ENCODE measurements around the gene LDHD. TPM values are rescaled to one million over a fixed set of nuclear protein-coding genes. Genes with fewer than 3 reads are reported as not detected.

The LDHD gene
- total and polyA plus RNA-seq, 12 donors = 2.4 to 46.0 (median 19.6) TPM

DNA sequence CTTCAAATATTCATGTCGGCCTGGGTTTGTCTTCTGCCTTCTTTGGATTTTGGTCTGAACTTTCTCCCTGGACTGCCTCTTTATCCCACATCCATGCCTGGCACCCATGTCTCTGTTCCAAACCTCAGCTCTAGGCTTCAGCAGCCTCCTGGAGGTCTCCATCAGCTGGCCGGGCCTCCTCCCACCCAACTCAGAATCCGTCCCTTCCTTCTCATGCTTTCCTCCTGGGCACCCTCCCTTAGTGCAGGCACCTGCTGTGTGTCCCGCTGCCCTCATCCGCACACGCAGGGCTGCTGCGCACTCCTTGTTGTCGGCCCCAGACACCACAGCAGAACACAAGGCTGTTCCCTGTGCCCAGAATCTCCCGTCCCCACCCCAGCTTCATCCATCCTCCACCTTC is 14.0 kb downstream of the LDHD start:
- intact Hi-C loops (cut with DNase I) = loop anchor here in 1 of 2 donors (10.0 kb wide), 1 partner anchor 48 kb away; no protein-coding TSS in a partner anchor
- DNase-seq = no peak
- Histone ChIP-seq H3K27me3 (no peaks in the 10 kb centered on the region), H3K4me1 (replicated peaks in 1 of 2) (peaks cover 7 to 56% of the 10 kb centered on the region in 2 donors), H3K36me3 (replicated peaks in 1 of 2) (no peaks in the 10 kb centered on the region), H3K9me3 (replicated peaks in 1 of 3) (no peaks in the 10 kb centered on the region), H3K4me3 (no peak overlapping the region), H3K27ac (no peak overlapping the region)
- no peak for TF ChIP-seq POLR2A (IDR thresholded peaks at IDR 0.05)
- TF ChIP-seq, protein P1, sequence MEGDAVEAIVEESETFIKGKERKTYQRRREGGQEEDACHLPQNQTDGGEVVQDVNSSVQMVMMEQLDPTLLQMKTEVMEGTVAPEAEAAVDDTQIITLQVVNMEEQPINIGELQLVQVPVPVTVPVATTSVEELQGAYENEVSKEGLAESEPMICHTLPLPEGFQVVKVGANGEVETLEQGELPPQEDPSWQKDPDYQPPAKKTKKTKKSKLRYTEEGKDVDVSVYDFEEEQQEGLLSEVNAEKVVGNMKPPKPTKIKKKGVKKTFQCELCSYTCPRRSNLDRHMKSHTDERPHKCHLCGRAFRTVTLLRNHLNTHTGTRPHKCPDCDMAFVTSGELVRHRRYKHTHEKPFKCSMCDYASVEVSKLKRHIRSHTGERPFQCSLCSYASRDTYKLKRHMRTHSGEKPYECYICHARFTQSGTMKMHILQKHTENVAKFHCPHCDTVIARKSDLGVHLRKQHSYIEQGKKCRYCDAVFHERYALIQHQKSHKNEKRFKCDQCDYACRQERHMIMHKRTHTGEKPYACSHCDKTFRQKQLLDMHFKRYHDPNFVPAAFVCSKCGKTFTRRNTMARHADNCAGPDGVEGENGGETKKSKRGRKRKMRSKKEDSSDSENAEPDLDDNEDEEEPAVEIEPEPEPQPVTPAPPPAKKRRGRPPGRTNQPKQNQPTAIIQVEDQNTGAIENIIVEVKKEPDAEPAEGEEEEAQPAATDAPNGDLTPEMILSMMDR (IDR thresholded peaks at IDR 0.05) = no peak
- WGBS, 4 donors = 95 to 97% (median 97%) methylated on average over 9 of the region's 9 CpGs

DNA sequence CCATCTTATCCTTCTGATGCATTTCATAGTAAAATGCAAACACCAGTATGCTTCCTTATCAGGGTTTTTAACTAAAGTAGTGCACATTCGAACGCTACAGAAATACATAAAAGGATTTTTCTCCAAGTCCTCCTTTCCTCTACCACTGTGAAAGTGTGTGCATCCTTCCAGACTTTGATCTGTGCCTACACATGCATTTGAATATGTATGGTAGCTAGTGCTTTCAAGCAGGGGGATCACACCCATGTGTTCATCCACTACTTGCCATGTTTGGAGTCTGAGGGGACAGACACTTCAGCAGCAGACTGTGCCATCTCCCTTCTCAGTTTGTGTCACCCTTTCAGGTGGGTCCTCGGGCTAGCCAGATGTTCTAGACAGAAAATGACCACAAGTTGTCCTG is 14.9 kb downstream of the LDHD start:
- TF ChIP-seq, protein P1 (IDR thresholded peaks at IDR 0.05) = no peak
- no peak for TF ChIP-seq POLR2A (IDR thresholded peaks at IDR 0.05)
- no peak for DNase-seq
- intact Hi-C loops (cut with DNase I) = loop anchor here in 1 of 2 donors (10.0 kb wide), 1 partner anchor 47 kb away; no protein-coding TSS in a partner anchor
- Histone ChIP-seq H3K9me3 (replicated peaks in 1 of 3) (no peaks in the 10 kb centered on the region), H3K4me1 (replicated peaks in 1 of 2) (peaks cover 7 to 52% of the 10 kb centered on the region in 2 donors), H3K4me3 (no peak overlapping the region), H3K27me3 (no peaks in the 10 kb centered on the region), H3K36me3 (replicated peaks in 1 of 2) (no peaks in the 10 kb centered on the region), H3K27ac (no peak overlapping the region)
- WGBS, 4 donors = 89 to 97% (median 96%) methylated on average over 3 of the region's 3 CpGs

DNA sequence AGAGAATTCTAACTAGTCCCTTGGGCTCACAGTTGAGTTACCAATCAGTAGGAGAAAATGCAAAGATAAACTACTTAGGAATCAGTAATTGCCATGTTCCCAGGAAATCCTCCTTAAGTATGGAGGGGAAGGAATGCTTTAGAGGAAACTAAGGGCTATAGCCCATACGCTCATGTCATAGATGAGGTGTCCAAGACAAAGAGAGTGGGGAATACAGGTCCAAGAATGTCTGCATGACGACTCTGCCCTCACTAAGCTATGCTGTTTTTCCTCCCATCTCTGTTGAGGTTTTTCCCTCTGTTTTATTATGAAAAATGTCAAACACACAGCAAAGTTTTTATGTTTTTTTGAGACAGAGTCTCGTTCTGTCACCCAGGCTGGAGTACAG is 16.0 kb downstream of the LDHD start:
- Histone ChIP-seq H3K9me3 (replicated peaks in 1 of 3) (no peaks in the 10 kb centered on the region), H3K4me1 (replicated peaks in 1 of 2) (peaks cover 7 to 42% of the 10 kb centered on the region in 2 donors), H3K4me3 (no peak overlapping the region), H3K27me3 (no peaks in the 10 kb centered on the region), H3K27ac (no peak overlapping the region), H3K36me3 (replicated peaks in 1 of 2) (no peaks in the 10 kb centered on the region)
- WGBS, 4 donors = 90 to 100% (median 95%) methylated on average over 3 of the region's 3 CpGs
- DNase-seq = no peak
- intact Hi-C loops (cut with DNase I) = loop anchor here in 1 of 2 donors (10.0 kb wide), 1 partner anchor 46 kb away; no protein-coding TSS in a partner anchor
- TF ChIP-seq, protein P1 (IDR thresholded peaks at IDR 0.05) = no peak
- no peak for TF ChIP-seq POLR2A (IDR thresholded peaks at IDR 0.05)

DNA sequence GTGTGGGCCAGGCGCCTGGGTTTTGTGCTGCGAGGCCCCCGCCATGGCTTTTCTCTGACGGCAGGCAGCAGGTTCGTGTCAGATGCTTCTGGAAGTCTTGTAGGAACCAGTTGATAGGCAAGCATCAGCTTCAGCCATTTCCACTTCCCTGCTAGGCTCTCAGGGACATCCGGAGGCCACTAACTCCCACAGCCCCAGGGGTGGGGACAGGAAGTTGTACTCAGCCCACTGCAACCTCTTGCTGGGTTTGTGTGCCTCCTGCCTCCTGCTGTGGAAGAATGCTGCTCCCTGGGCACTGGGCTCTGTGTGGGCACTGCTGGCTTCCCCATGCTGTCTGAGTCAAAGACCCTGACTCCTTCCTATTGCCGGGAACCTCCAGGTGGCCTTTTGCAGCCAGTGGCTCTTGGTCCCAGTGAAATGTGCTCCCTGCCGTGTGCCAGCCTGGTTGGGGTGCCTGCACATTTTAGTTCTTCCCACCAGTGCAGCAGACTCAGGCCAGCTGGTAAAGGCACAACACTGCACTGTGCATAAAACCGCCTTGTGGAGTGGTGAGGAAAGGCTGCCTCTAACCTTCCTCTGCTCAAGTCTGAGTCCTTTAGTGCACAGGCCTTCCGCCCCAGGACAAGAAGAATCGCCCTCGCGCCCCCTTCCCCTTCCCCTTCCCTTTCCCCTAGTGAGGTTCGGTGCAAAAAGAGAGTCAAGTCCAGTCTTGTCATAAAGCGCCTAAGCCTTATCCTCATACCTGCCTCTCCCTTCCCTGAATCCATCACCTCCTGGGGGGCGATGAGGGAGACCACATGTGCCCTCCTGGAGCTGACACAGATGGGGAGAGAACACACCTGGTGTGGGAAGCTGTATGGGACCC is 16.6 kb downstream of the LDHD start:
- WGBS, 4 donors = 69 to 74% (median 70%) methylated on average over 8 to 16 of the region's 16 CpGs
- TF ChIP-seq POLR2A (IDR thresholded peaks at IDR 0.05) = no peak
- TF ChIP-seq, protein P1 (IDR thresholded peaks at IDR 0.05) = no peak
- Histone ChIP-seq H3K4me3 (no peak overlapping the region), H3K9me3 (replicated peaks in 1 of 3) (no peaks in the 10 kb centered on the region), H3K27me3 (no peaks in the 10 kb centered on the region), H3K36me3 (replicated peaks in 1 of 2) (no peaks in the 10 kb centered on the region), H3K4me1 (replicated peaks in 1 of 2) (peaks cover under 1 to 36% of the 10 kb centered on the region in 2 donors), H3K27ac (peak overlapping the region in 2 of 5 donors; percentile 49 to 52)
- peak in 2 of 7 donors; percentile 25 to 35 for DNase-seq
- intact Hi-C loops (cut with DNase I) = loop anchor here in 1 of 2 donors (10.0 kb wide), 1 partner anchor 45 kb away; no protein-coding TSS in a partner anchor
